ENCODE data around the gene MYRF. TPM values are rescaled to one million over a fixed set of nuclear protein-coding genes. Genes with fewer than 3 reads are reported as not detected.

The MYRF gene
- polyA plus RNA-seq, 1 donor (not counting 4 experiments of a cell fraction or from before 2014, with no cell fraction given) = 0.14 TPM

DNA sequence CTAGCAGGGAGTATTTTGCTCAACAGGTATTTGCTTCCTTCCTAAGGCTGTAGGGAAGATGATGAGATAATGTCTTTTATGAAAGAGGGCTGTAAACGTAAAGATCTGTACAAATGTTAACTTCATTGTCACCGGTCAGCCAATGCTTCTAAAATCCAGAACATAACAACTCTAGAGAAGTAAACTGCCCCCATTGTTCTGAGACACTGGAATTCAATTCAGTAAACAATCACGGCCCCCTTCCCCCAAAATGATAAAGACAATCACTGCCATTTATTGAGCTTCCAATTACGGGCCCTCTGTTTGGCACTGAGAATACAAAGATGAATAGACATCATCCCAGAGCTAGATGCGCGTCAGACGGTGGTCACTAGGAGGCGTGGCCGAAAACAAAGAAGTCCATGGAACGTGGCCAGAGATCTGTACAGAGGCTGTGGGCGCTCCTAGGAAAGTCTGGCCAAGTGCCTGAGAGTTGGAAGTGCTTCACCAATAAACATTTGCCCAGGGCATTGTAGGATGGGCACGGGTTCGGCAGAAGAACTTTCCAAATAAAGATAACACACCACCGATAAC lies 39.4 kb downstream of the MYRF start:
- H3K27ac ChIP-seq (ENCODE audit: control insufficient read depth, insufficient read depth, low read length) = peak overlapping the region; percentile 100
- peaks cover 61% of the 10 kb centered on the region for H3K79me2 ChIP-seq (ENCODE audit: control insufficient read depth, insufficient read depth, low read length)
- dilution Hi-C loops (cut with MboI; ENCODE audit: extremely low pct_ligation_motif_present, low sequenced_read_pairs) = no loop called here
- FAIRE-seq = peak; percentile 41
- H3K4me3 ChIP-seq (ENCODE audit: control insufficient read depth in 2 of 3, extremely low read depth in 1 of 3, insufficient read depth in 2 of 3, low read depth in 1 of 3, low read length in 3 of 3) = peak overlapping the region; percentile 83 to 99 (median 95)
- H3K9me3 ChIP-seq (ENCODE audit: control insufficient read depth, low read depth, low read length) = no peaks in the 10 kb centered on the region
- peak overlapping the region; percentile 100 for H2AFZ ChIP-seq (ENCODE audit: control insufficient read depth, low read length)
- no peaks in the 10 kb centered on the region for H3K27me3 ChIP-seq (ENCODE audit: control insufficient read depth, extremely low read depth, insufficient read depth, low read length)
- peaks cover 6% of the 10 kb centered on the region for H4K20me1 ChIP-seq (ENCODE audit: control insufficient read depth, extremely low read depth, insufficient read depth, low read length)
- peaks cover 25 to 33% of the 10 kb centered on the region in 2 experiments for H3K36me3 ChIP-seq (ENCODE audit: control insufficient read depth in 2 of 2, extremely low read depth in 1 of 2, insufficient read depth in 2 of 2, low read length in 2 of 2)
- TF ChIP-seq EZH2 (IDR thresholded peaks at IDR 0.05; ENCODE audit: low read length) (no peak), CTCF (optimal IDR thresholded peaks at IDR 0.05 in 1 of 3, IDR thresholded peaks at IDR 0.05 in 1 of 3, conservative IDR thresholded peaks at IDR 0.05 in 1 of 3; ENCODE audit: extremely low read depth in 1 of 3, insufficient read depth in 2 of 3, low read length in 3 of 3) (no peak)
- peaks cover 11% of the 10 kb centered on the region for H3K4me1 ChIP-seq (ENCODE audit: control insufficient read depth, extremely low read depth, insufficient read depth, low read length)
- H3K4me2 ChIP-seq (ENCODE audit: control insufficient read depth, extremely low read depth, insufficient read depth, low read depth, low read length) = peak overlapping the region; percentile 80
- H3K9me1 ChIP-seq (ENCODE audit: control insufficient read depth, extremely low read depth, insufficient read depth, low read length) = no peaks in the 10 kb centered on the region
- H3K9ac ChIP-seq (ENCODE audit: control insufficient read depth, extremely low read depth, insufficient read depth, low read length) = peak overlapping the region; percentile 100
- DNase-seq (ENCODE audit: low read depth, low spot score) = no peak

DNA sequence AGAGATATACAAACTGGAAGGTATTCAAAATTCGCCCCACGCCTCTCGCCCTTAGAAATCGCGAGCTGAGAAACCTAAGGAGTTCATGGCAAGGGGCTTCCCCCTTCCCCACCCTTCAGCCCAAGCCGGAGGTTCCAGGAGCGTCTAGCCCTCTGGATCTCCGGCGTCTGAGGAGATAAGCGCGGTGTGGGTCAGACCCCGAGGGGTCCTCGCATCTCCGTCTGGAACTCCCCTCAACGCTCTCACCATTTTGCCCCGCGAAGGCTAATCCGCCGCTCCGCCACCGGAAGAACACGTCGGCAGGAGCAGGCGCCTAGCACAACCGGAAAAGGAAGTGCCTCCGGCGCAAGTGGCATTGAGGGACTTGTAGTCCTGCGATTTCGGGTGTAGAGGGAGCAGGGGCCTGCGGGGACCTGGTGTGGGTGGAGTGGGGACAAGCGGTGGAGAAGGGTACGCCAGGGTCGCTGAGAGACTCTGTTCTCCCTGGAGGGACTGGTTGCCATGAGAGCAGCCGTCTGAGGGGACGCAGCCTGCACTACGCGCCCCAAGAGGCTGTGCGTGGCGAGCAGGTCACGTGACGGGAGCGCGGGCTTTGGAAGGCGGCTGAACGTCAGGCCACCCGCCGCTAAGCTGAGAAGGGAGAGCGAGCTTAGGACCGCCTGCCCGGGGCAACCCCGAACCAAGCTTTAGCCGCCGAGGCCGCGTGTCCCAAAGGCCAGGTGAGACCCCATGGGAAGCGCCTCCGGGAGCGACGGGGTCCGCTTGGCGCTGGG lies 40.1 kb downstream of the MYRF start, which contains the start of the genes FEN1 and TMEM258:
FEN1 (plus strand) TSS at position 602 of the 773 bp plus-strand sequence. CDS start 2,451 bp downstream, outside the sequence.
TMEM258 (minus strand) TSS at position 290 of the 773 bp plus-strand sequence; CDS start at position 249, 41 bp downstream.
- peaks cover 6% of the 10 kb centered on the region for H4K20me1 ChIP-seq (ENCODE audit: control insufficient read depth, extremely low read depth, insufficient read depth, low read length)
- H3K27ac ChIP-seq (ENCODE audit: control insufficient read depth, insufficient read depth, low read length) = peak within 1 kb of the TSS; percentile 100
- no peaks in the 10 kb centered on the region for H3K27me3 ChIP-seq (ENCODE audit: control insufficient read depth, extremely low read depth, insufficient read depth, low read length)
- peaks cover 11% of the 10 kb centered on the region for H3K4me1 ChIP-seq (ENCODE audit: control insufficient read depth, extremely low read depth, insufficient read depth, low read length)
- peaks cover 64% of the 10 kb centered on the region for H3K79me2 ChIP-seq (ENCODE audit: control insufficient read depth, insufficient read depth, low read length)
- no peaks in the 10 kb centered on the region for H3K9me3 ChIP-seq (ENCODE audit: control insufficient read depth, low read depth, low read length)
- TF ChIP-seq EZH2 (IDR thresholded peaks at IDR 0.05; ENCODE audit: low read length) (no peak), CTCF (optimal IDR thresholded peaks at IDR 0.05 in 1 of 3, IDR thresholded peaks at IDR 0.05 in 1 of 3, conservative IDR thresholded peaks at IDR 0.05 in 1 of 3; ENCODE audit: extremely low read depth in 1 of 3, insufficient read depth in 2 of 3, low read length in 3 of 3) (peak in 1 of 3 experiments; percentile 19)
- H3K4me2 ChIP-seq (ENCODE audit: control insufficient read depth, extremely low read depth, insufficient read depth, low read depth, low read length) = peak within 1 kb of the TSS; percentile 80
- peak within 1 kb of the TSS; percentile 100 for H3K9ac ChIP-seq (ENCODE audit: control insufficient read depth, extremely low read depth, insufficient read depth, low read length)
- H3K9me1 ChIP-seq (ENCODE audit: control insufficient read depth, extremely low read depth, insufficient read depth, low read length) = no peaks in the 10 kb centered on the region
- dilution Hi-C loops (cut with MboI; ENCODE audit: extremely low pct_ligation_motif_present, low sequenced_read_pairs) = no loop called here
- peak within 1 kb of the TSS; percentile 83 to 99 (median 95) for H3K4me3 ChIP-seq (ENCODE audit: control insufficient read depth in 2 of 3, extremely low read depth in 1 of 3, insufficient read depth in 2 of 3, low read depth in 1 of 3, low read length in 3 of 3)
- no peak for FAIRE-seq
- no peak for DNase-seq (ENCODE audit: low read depth, low spot score)
- peaks cover 22 to 32% of the 10 kb centered on the region in 2 experiments for H3K36me3 ChIP-seq (ENCODE audit: control insufficient read depth in 2 of 2, extremely low read depth in 1 of 2, insufficient read depth in 2 of 2, low read length in 2 of 2)
- H2AFZ ChIP-seq (ENCODE audit: control insufficient read depth, low read length) = peak within 1 kb of the TSS; percentile 100

All from keratinocyte (primary cell).